K562 (cell line): Measurements from ENCODE around the gene DBNDD1. TPM values are rescaled to one million over a fixed set of nuclear protein-coding genes. Genes with fewer than 3 reads are reported as not detected.

Experiments used
- ATAC-seq: fragments of 200-7000 bp; cut with Tn5 transposase; 3 replicates; pipeline ENCODE4 v1.9.1; 2020; ENCODE audit warnings: moderate library complexity
- BruUV-seq: library from RNA; stranded (reverse); fragments of 400-500 nt; replicated peaks from 2 replicates; lab custom pipeline; 2021; lab: Mats Ljungman, UMichigan
- CTCF ChIA-PET: fragments of 300-600 bp; formaldehyde crosslinking; extraction: SDS; loops from one replicate; lab custom pipeline; 2021; ENCODE audit warnings: low intra/inter-chr PET ratio; lab: Yijun Ruan, JAX
- POLR2A ChIA-PET: fragments of 300-600, 350-650 bp; sonication (Branson Sonifier 250); formaldehyde crosslinking; extraction: SDS; loops from one replicate; lab custom pipeline; 2021; ENCODE audit warnings: antibody characterized with exemption, inconsistent platforms; lab: Yijun Ruan, JAX
- DNase-seq, 4 experiments: peaks; one replicate each; pipeline versions ENCODE4 v3.0.0 to v3.0.0-alpha.2; 2011 to 2018; ENCODE audit warnings: low spot score in 3 of 4, mixed read lengths in 3 of 4; ENCODE audit errors: extremely low read depth in 1 of 4
- FAIRE-seq: peaks from 2 replicates; lab custom pipeline; 2011; peaks lifted over from hg19 to GRCh38; lab: Jason Lieb, UNC
- H2AFZ ChIP-seq: 2 replicates; pipeline ENCODE4 v1.6.0; 2011; ENCODE audit warnings: low read depth, low read length, control low read depth, inconsistent platforms
- H3K27ac ChIP-seq: fragments of 200-600 bp; 3 replicates; pipeline ENCODE4 v1.8.0; 2011; ENCODE audit warnings: low read depth, mild to moderate bottlenecking, control low read depth, inconsistent platforms, low read length, moderate library complexity, mixed read lengths; ENCODE audit errors: extremely low read depth
- H3K27me3 ChIP-seq, 2 experiments: fragments of 300-600 bp in 1 of 2; 2 replicates in 1 of 2; 3 replicates in 1 of 2; pipeline versions ENCODE4 v1.6.0 to v1.8.0; 2011; ENCODE audit warnings: inconsistent platforms in 2 of 2, low read length in 2 of 2, mild to moderate bottlenecking in 1 of 2, mixed read lengths in 1 of 2, moderate library complexity in 1 of 2; ENCODE audit not compliant: control insufficient read depth in 2 of 2, insufficient read depth in 2 of 2
- H3K36me3 ChIP-seq: fragments of 300-600 bp; 3 replicates; pipeline ENCODE4 v1.8.0; 2011; ENCODE audit warnings: mild to moderate bottlenecking, low read length, inconsistent platforms; ENCODE audit not compliant: control insufficient read depth, insufficient read depth
- H3K4me1 ChIP-seq, 2 experiments: fragments of 200-600 bp in 1 of 2; replicated peaks in 1 of 2; 2 replicates in 1 of 2; 3 replicates in 1 of 2; pipeline versions ENCODE4 v1.5.1 to v1.8.0; 2011; ENCODE audit warnings: inconsistent platforms in 2 of 2, low read length in 2 of 2, mild to moderate bottlenecking in 1 of 2, mixed read lengths in 1 of 2, moderate library complexity in 1 of 2; ENCODE audit not compliant: control insufficient read depth in 2 of 2, insufficient read depth in 2 of 2
- H3K4me2 ChIP-seq: 2 replicates; pipeline ENCODE4 v1.6.1; 2011; ENCODE audit warnings: low read length, control low read depth, inconsistent platforms, mixed read lengths; ENCODE audit not compliant: insufficient read depth
- H3K4me3 ChIP-seq: fragments of 200-600 bp; sonication (generic), shearing (Covaris generic); 2 replicates; pipeline ENCODE4 v1.5.1; 2016; ENCODE audit warnings: control low read depth, inconsistent platforms
- H3K79me2 ChIP-seq: fragments of 200-600 bp; 3 replicates; pipeline ENCODE4 v1.8.0; 2011; ENCODE audit warnings: low read length, inconsistent platforms; ENCODE audit not compliant: control insufficient read depth, insufficient read depth
- H3K9ac ChIP-seq, 2 experiments: 2 replicates each; pipeline versions ENCODE4 v1.6.0 to v1.6.1; 2011; ENCODE audit warnings: low read depth in 2 of 2, low read length in 2 of 2, control low read depth in 1 of 2, inconsistent platforms in 1 of 2, mild to moderate bottlenecking in 1 of 2, mixed read lengths in 1 of 2; ENCODE audit not compliant: insufficient read depth in 1 of 2
- H3K9me1 ChIP-seq: one replicate; pipeline ENCODE4 v1.6.0; 2011; ENCODE audit warnings: inconsistent platforms, mild to moderate bottlenecking, low read length, moderate library complexity; ENCODE audit not compliant: control insufficient read depth, insufficient read depth
- H3K9me3 ChIP-seq: replicated peaks from 2 replicates; pipeline ENCODE4 v1.5.1; 2011; ENCODE audit warnings: low read depth, low read length, inconsistent platforms; ENCODE audit not compliant: control insufficient read depth, insufficient read depth
- H4K20me1 ChIP-seq: replicated peaks from 2 replicates; pipeline ENCODE4 v1.6.1; 2011; ENCODE audit warnings: low read length, inconsistent platforms, mixed read lengths; ENCODE audit not compliant: control insufficient read depth, insufficient read depth
- STAT5A ChIP-seq: IDR thresholded peaks from 2 replicates; pipeline ENCODE4 v1.6.1; 2012; ENCODE audit warnings: low read length, inconsistent platforms, borderline replicate concordance
- ZNF507 ChIP-seq: conservative IDR thresholded peaks from 2 replicates; pipeline ENCODE4 v1.6.1; 2017; ENCODE audit warnings: missing genetic modification characterization, missing compliant biosample characterization
- WGBS: fragments of 100-300 bp; shearing (Covaris generic); methylation state at CpG from one replicate; pipeline ENCODE4 v1.1.6; 2016; ENCODE audit warnings: low coverage, mixed read lengths; ENCODE audit not compliant: insufficient coverage; ENCODE audit errors: missing lambda C conversion rate; 5-methylcytosine and 5-hydroxymethylcytosine counted together
- in situ Hi-C: fragments of 300-500 bp; cut with MboI; formaldehyde crosslinking; loops from 4 replicates; pipeline ENCODE4 v1.15.0; 2018; ENCODE audit warnings: inconsistent platforms, mixed read lengths
- intact Hi-C: fragments of 100-400 bp; cut with micrococcal nuclease; formaldehyde crosslinking; loops from 2 replicates; pipeline ENCODE4 v1.14.2; 2022
- polyA plus RNA-seq, 8 experiments: library from polyadenylated mRNA; depleted of rRNA in 4 of 8; stranded (reverse) in 5 of 8; unstranded in 3 of 8; fragments of >200 nt; fragmentation: Nextera tagmentation in 2 of 8; fragmentation: Illumina TruSeq in 1 of 8; extraction: Ambion mirVana in 2 of 8; extraction: Trizol in 1 of 8; gene quantifications; 2 replicates each; pipeline versions ENCODE4 v1.2.1 to v1.2.3, GENCODE V29; 2011 to 2014; ENCODE audit warnings: inconsistent platforms in 1 of 8, missing spikeins in 1 of 8
- total RNA-seq, 7 experiments: library from RNA; depleted of rRNA in 6 of 7; stranded (reverse); fragments of >200 nt in 6 of 7; fragmentation: Illumina TruSeq in 2 of 7; extraction: Trizol in 2 of 7; gene quantifications; 2 replicates each; pipeline versions ENCODE4 v1.2.1 to v1.2.3, GENCODE V29; 2011 to 2021; ENCODE audit warnings: low replicate concordance in 1 of 7
- TF ChIP-seq, protein P1 (sequence below), 2 experiments: fragments of 450-650 bp; IDR thresholded peaks; 2 replicates each; pipeline ENCODE4 v1.6.1; 2018; ENCODE audit warnings: mild to moderate bottlenecking in 2 of 2, low read depth in 1 of 2; ENCODE audit not compliant: partially characterized antibody in 2 of 2
- TF ChIP-seq, protein P2 (sequence below): fragments of 450-650 bp; IDR thresholded peaks from 2 replicates; pipeline ENCODE4 v1.6.1; 2016; ENCODE audit warnings: antibody characterized with exemption
- TF ChIP-seq, protein P3 (sequence below): fragments of 450-650 bp; formaldehyde crosslinking; conservative IDR thresholded peaks from 2 replicates; pipeline ENCODE4 v1.4.0; 2022; ENCODE audit warnings: mild to moderate bottlenecking, missing genetic modification characterization
- TF ChIP-seq, protein P4 (sequence below): sonication (generic); formaldehyde crosslinking; IDR thresholded peaks from 2 replicates; pipeline ENCODE4 v1.8.0; 2023; ENCODE audit warnings: mild to moderate bottlenecking, missing genetic modification reagents

DBNDD1 gene
- total and polyA plus RNA-seq, 9 of the 15 experiments (the other 6 are each of a cell fraction or from before 2014, with no cell fraction given): 0.55 to 13.0 (median 5.8) TPM

DNA sequence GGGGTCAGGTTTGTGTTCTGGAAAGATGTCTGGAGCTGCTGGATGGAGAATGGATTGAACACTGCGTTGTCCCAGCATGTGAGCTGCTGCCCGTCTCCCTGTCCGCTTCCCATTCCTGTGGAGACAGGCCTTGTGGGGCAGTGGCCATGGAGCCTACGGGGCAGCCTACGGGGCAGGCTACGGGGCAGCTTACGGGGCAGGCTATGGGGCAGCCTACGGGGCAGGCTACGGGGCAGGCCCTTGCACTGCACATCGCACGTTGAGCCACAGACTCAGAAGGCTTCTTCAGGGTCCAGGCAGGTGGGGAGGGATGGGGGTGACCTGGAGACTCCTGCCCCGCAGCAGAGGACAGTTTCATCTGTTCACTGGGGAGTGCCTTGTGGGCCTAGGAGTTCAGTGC, 9.7 kb upstream of the DBNDD1 start (continued):
- TF ChIP-seq, protein P1, sequence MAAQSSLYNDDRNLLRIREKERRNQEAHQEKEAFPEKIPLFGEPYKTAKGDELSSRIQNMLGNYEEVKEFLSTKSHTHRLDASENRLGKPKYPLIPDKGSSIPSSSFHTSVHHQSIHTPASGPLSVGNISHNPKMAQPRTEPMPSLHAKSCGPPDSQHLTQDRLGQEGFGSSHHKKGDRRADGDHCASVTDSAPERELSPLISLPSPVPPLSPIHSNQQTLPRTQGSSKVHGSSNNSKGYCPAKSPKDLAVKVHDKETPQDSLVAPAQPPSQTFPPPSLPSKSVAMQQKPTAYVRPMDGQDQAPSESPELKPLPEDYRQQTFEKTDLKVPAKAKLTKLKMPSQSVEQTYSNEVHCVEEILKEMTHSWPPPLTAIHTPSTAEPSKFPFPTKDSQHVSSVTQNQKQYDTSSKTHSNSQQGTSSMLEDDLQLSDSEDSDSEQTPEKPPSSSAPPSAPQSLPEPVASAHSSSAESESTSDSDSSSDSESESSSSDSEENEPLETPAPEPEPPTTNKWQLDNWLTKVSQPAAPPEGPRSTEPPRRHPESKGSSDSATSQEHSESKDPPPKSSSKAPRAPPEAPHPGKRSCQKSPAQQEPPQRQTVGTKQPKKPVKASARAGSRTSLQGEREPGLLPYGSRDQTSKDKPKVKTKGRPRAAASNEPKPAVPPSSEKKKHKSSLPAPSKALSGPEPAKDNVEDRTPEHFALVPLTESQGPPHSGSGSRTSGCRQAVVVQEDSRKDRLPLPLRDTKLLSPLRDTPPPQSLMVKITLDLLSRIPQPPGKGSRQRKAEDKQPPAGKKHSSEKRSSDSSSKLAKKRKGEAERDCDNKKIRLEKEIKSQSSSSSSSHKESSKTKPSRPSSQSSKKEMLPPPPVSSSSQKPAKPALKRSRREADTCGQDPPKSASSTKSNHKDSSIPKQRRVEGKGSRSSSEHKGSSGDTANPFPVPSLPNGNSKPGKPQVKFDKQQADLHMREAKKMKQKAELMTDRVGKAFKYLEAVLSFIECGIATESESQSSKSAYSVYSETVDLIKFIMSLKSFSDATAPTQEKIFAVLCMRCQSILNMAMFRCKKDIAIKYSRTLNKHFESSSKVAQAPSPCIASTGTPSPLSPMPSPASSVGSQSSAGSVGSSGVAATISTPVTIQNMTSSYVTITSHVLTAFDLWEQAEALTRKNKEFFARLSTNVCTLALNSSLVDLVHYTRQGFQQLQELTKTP (IDR thresholded peaks at IDR 0.05; ENCODE audit: low read depth in 1 of 2, partially characterized antibody in 2 of 2): no peak
- no peak for TF ChIP-seq ZNF507 (tag)
- TF ChIP-seq, protein P2, sequence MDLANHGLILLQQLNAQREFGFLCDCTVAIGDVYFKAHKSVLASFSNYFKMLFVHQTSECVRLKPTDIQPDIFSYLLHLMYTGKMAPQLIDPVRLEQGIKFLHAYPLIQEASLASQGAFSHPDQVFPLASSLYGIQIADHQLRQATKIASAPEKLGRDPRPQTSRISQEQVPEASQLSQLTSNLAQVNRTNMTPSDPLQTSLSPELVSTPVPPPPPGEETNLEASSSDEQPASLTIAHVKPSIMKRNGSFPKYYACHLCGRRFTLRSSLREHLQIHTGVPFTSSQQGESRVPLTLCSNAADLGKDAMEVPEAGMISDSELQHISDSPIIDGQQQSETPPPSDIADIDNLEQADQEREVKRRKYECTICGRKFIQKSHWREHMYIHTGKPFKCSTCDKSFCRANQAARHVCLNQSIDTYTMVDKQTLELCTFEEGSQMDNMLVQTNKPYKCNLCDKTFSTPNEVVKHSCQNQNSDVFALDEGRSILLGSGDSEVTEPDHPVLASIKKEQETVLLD: no peak

DNA sequence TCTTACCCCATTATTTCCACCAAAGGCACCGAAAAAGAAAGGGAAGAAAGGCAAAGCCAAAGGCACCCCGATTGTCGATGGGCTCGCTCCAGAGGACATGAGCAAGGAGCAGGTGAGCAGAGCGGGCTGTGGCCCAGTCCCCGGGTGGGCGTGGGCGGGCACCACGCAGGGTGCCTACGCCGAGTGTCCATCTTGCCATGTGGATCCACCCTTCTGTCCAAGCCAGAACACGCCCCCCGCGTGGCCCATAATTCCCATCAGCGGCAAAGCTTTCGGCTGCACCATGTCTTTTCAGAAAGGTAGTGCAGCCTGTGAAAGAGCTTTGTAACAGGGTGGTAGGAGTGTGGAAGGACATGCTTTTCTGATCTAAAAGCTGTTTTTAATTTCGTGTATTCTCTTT, 8.4 kb upstream of the DBNDD1 start:
- intact Hi-C loops: no loop called here
- ChIA-PET POLR2A (no interaction called here), CTCF (no interaction called here)
- Histone ChIP-seq H3K36me3 (peaks cover 28% of the 10 kb centered on the region; the same call in 2 of the 3 replicates), H3K27me3 (no peaks in the 10 kb centered on the region; a peak in 1 of 5 replicates), H3K4me1 (peaks cover 8 to 11% of the 10 kb centered on the region in 2 experiments; a peak in 3 of 5 replicates), H3K9me1 (peaks cover 5% of the 10 kb centered on the region), H3K9ac (0 out of 4 replicates have a peak overlapping the region, but pooled peaks of 1 of the 2 experiments have one; percentile 33), H3K4me2 (no peak overlapping the region), H2AFZ (no peak overlapping the region), H3K79me2 (peaks cover 8% of the 10 kb centered on the region), H4K20me1 (peaks cover 14% of the 10 kb centered on the region), H3K9me3 (no peaks in the 10 kb centered on the region), H3K27ac (no peak overlapping the region), H3K4me3 (no peak overlapping the region)
- TF ChIP-seq, protein P3, sequence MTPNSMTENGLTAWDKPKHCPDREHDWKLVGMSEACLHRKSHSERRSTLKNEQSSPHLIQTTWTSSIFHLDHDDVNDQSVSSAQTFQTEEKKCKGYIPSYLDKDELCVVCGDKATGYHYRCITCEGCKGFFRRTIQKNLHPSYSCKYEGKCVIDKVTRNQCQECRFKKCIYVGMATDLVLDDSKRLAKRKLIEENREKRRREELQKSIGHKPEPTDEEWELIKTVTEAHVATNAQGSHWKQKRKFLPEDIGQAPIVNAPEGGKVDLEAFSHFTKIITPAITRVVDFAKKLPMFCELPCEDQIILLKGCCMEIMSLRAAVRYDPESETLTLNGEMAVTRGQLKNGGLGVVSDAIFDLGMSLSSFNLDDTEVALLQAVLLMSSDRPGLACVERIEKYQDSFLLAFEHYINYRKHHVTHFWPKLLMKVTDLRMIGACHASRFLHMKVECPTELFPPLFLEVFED (CRISPR knock-in tag): no peak
- TF ChIP-seq STAT5A: no peak
- TF ChIP-seq, protein P4, sequence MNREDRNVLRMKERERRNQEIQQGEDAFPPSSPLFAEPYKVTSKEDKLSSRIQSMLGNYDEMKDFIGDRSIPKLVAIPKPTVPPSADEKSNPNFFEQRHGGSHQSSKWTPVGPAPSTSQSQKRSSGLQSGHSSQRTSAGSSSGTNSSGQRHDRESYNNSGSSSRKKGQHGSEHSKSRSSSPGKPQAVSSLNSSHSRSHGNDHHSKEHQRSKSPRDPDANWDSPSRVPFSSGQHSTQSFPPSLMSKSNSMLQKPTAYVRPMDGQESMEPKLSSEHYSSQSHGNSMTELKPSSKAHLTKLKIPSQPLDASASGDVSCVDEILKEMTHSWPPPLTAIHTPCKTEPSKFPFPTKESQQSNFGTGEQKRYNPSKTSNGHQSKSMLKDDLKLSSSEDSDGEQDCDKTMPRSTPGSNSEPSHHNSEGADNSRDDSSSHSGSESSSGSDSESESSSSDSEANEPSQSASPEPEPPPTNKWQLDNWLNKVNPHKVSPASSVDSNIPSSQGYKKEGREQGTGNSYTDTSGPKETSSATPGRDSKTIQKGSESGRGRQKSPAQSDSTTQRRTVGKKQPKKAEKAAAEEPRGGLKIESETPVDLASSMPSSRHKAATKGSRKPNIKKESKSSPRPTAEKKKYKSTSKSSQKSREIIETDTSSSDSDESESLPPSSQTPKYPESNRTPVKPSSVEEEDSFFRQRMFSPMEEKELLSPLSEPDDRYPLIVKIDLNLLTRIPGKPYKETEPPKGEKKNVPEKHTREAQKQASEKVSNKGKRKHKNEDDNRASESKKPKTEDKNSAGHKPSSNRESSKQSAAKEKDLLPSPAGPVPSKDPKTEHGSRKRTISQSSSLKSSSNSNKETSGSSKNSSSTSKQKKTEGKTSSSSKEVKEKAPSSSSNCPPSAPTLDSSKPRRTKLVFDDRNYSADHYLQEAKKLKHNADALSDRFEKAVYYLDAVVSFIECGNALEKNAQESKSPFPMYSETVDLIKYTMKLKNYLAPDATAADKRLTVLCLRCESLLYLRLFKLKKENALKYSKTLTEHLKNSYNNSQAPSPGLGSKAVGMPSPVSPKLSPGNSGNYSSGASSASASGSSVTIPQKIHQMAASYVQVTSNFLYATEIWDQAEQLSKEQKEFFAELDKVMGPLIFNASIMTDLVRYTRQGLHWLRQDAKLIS (CRISPR knock-in tag): no peak
- 89% methylated on average over 12 of the region's 17 CpGs for WGBS
- no peak for ATAC-seq
- no peak for FAIRE-seq
- DNase-seq: no peak
- no TSS peak for BruUV-seq
- in situ Hi-C loops: no loop called here
